Glutamatergic neuron (in vitro differentiated cells): Measurements from ENCODE around the gene NRDE2. TPM values are rescaled to one million over a fixed set of nuclear protein-coding genes. Genes with fewer than 3 reads are reported as not detected.

Experiments
- DNase-seq: peaks from one replicate; pipeline ENCODE4 v3.0.0; 2022
- H3K27ac Mint-ChIP-seq: one replicate; pipeline ENCODE4 v1.8.0; 2020; ENCODE audit warnings: mild to moderate bottlenecking, mixed read lengths, inconsistent platforms; ENCODE audit not compliant: unreplicated experiment
- H3K27me3 Mint-ChIP-seq: one replicate; pipeline ENCODE4 v1.8.0; 2020; ENCODE audit warnings: mild to moderate bottlenecking, moderate library complexity, mixed read lengths, inconsistent platforms; ENCODE audit not compliant: unreplicated experiment
- H3K36me3 Mint-ChIP-seq: one replicate; pipeline ENCODE4 v1.8.0; 2020; ENCODE audit warnings: mild to moderate bottlenecking, mixed read lengths, inconsistent platforms; ENCODE audit not compliant: unreplicated experiment
- H3K4me1 Mint-ChIP-seq: one replicate; pipeline ENCODE4 v1.8.0; 2020; ENCODE audit warnings: mild to moderate bottlenecking, low read depth, mixed read lengths, inconsistent platforms; ENCODE audit not compliant: unreplicated experiment
- H3K4me3 Mint-ChIP-seq: one replicate; pipeline ENCODE4 v1.8.0; 2020; ENCODE audit warnings: mild to moderate bottlenecking, mixed read lengths, inconsistent platforms; ENCODE audit not compliant: unreplicated experiment
- H3K9me3 Mint-ChIP-seq: one replicate; pipeline ENCODE4 v1.8.0; 2020; ENCODE audit warnings: mild to moderate bottlenecking, moderate library complexity, mixed read lengths, inconsistent platforms; ENCODE audit not compliant: unreplicated experiment
- total RNA-seq: library from RNA; stranded (reverse); fragmentation: NEBNext Ultra II Directional; extraction: Animal tissue kit (Norgen Biotek cat#: 25700); gene quantifications from one replicate; pipeline ENCODE4 v1.2.1, GENCODE V29; 2021; ENCODE audit not compliant: unreplicated experiment
- TF ChIP-seq, protein P1 (sequence below): fragments of 200-600 bp; sonication (generic); IDR thresholded peaks from one replicate; pipeline ENCODE4 v1.5.0; 2021; ENCODE audit not compliant: partially characterized antibody, unreplicated experiment

Gene NRDE2
- total RNA-seq, 1 donor from 2014 or later: 22.4 TPM

DNA sequence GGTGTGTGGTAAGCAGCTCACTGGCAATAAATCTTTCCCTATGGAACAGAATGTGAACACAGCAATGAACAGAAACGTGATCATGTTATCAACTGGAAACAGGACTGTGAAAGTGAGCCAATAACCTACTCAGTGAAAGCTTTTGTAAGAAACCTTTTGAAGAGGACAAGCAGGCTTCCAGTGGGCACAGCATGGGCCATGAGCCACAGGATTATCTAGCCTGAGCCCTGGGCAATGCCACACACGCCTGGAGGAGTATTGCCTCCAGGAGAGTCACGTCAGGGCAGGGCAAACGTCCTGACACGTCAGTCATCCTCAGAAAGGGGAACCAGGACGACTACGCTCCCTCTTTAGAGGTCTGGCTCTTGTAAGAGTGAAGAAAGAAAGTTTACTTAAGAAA, 32.3 kb downstream of the NRDE2 start:
- no peaks in the 10 kb centered on the region for H3K27me3 Mint-ChIP-seq
- H3K9me3 Mint-ChIP-seq: peaks cover 4% of the 10 kb centered on the region
- H3K4me3 Mint-ChIP-seq: no peak overlapping the region
- H3K4me1 Mint-ChIP-seq: peaks cover 7% of the 10 kb centered on the region
- no peak overlapping the region for H3K27ac Mint-ChIP-seq
- TF ChIP-seq, protein P1, sequence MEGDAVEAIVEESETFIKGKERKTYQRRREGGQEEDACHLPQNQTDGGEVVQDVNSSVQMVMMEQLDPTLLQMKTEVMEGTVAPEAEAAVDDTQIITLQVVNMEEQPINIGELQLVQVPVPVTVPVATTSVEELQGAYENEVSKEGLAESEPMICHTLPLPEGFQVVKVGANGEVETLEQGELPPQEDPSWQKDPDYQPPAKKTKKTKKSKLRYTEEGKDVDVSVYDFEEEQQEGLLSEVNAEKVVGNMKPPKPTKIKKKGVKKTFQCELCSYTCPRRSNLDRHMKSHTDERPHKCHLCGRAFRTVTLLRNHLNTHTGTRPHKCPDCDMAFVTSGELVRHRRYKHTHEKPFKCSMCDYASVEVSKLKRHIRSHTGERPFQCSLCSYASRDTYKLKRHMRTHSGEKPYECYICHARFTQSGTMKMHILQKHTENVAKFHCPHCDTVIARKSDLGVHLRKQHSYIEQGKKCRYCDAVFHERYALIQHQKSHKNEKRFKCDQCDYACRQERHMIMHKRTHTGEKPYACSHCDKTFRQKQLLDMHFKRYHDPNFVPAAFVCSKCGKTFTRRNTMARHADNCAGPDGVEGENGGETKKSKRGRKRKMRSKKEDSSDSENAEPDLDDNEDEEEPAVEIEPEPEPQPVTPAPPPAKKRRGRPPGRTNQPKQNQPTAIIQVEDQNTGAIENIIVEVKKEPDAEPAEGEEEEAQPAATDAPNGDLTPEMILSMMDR: no peak
- H3K36me3 Mint-ChIP-seq: no peaks in the 10 kb centered on the region
- DNase-seq: no peak

DNA sequence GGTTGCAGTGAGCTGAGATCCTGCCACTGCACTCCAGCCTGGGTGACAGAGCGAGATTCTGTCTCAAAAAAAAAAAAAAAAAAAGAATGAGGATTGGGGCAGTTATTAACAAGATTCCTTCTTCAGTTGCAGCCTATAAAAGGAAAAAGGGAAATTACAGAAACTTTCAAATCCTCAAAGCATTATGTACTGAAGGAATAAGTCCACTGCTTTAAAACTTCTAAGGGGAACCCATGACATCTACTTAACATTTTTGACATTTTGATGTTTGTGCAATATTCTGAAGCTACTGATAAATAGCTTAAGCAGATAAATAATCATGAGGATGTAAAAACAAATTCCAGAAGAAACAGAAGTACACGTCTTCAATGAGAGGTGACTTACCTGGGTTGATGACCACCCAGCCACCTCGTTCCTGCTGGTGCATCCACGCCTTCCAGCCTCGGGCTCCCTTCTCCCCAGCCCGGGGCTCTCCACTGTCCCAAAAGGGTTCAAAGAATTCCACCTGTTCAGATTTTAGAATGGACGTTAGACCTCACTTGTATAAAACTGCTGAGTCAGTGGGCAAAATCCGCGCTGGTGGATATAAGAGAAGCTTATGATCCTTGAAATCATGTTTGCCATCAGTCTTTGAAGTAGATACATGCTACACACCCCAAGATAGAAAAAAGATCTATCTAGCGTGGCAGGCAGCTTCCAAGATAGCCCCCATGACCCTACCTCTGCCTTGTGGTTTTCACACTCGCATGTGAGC, 33.7 kb downstream of the NRDE2 start:
- TF ChIP-seq, protein P1: no peak
- Mint-ChIP-seq H3K27ac (no peak overlapping the region), H3K36me3 (no peaks in the 10 kb centered on the region), H3K4me1 (peaks cover 6% of the 10 kb centered on the region), H3K9me3 (peaks cover 4% of the 10 kb centered on the region), H3K4me3 (no peak overlapping the region), H3K27me3 (no peaks in the 10 kb centered on the region)
- DNase-seq: no peak

DNA sequence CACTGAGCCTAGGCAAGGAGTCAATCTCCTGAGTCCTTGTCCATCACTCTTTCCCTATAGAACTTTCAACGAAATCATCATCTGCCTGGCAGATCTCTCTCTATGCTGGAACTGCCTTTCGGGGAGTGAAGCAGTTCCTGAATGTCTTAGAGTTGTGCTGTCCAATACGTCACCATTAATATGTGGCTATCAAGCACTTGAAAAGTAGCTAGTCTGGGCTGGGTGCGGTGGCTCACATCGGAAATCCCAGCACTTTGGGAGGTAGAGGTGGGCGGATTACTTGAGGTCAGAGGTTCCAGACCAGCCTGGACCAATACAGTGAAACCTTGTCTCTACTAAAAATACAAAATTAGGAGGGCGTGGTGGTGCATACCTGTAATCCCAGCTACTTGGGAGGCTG, 35.1 kb downstream of the NRDE2 start:
- no peak overlapping the region for H3K27ac Mint-ChIP-seq
- no peak for DNase-seq
- no peak overlapping the region for H3K4me3 Mint-ChIP-seq
- H3K9me3 Mint-ChIP-seq: peaks cover 4% of the 10 kb centered on the region
- H3K4me1 Mint-ChIP-seq: peaks cover 3% of the 10 kb centered on the region
- H3K27me3 Mint-ChIP-seq: no peaks in the 10 kb centered on the region
- TF ChIP-seq, protein P1: no peak
- H3K36me3 Mint-ChIP-seq: peaks cover 5% of the 10 kb centered on the region

DNA sequence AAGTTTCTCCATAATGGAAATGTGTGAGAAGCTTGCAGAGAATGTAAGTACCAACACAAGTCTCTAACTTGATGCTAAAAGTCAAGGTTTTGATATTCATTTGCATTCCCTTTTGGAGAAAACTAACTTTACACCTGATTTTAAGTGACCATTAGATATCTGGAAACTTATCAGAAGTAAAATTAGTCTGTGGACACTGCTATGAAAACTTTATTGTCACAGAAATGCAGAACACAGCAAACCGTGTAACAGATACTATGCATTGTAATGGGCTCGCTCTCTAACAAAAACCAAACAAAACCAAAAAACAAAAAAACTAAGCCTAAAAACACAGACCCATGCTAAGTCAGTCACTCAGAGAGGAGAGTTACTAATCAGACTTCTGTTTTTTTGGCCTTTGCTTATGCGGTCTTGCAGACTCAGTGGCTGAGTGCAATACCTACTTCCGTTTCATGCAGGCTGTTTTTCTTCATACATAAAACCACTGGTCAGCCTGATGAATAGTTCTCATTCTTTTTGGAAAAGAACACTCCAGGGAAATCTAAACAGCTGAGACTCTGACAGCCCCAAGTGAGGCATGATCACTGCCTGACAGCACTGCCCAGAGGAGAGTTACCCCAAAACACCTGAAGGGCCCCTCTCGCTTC, 35.7 kb downstream of the NRDE2 start:
- DNase-seq: no peak
- Mint-ChIP-seq H3K27me3 (no peaks in the 10 kb centered on the region), H3K9me3 (peaks cover 2% of the 10 kb centered on the region), H3K4me3 (no peak overlapping the region), H3K36me3 (peaks cover 5% of the 10 kb centered on the region), H3K4me1 (no peaks in the 10 kb centered on the region), H3K27ac (no peak overlapping the region)
- TF ChIP-seq, protein P1: no peak

DNA sequence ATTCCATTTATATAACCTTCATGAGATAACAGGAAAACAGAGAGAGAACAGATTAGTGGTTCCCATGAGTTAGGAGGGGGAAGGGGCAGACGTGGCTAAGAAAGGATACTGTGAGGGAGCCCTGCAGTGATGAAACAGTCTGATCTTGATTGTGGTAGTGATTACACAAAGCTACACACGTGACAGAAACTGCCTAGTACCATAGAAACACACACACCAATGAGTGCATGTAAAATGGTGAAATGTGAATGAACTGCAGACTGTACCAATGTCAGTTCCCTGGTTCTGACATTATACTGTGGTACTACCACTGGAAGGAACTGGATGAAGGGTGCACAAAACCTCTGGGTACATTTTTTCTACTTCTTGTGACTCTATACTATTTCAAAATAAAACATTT, 36.9 kb downstream of the NRDE2 start:
- Mint-ChIP-seq H3K27ac (no peak overlapping the region), H3K4me1 (peaks cover 7% of the 10 kb centered on the region), H3K27me3 (peaks cover 2% of the 10 kb centered on the region), H3K9me3 (peaks cover 2% of the 10 kb centered on the region), H3K4me3 (no peak overlapping the region), H3K36me3 (peaks cover 5% of the 10 kb centered on the region)
- DNase-seq: no peak
- TF ChIP-seq, protein P1: no peak
